CD4-positive, CD25-positive, alpha-beta regulatory T cell (primary cell): Measurements from ENCODE around the gene ANAPC7. TPM values are rescaled to one million over a fixed set of nuclear protein-coding genes. Genes with fewer than 3 reads are reported as not detected.

Experiments
- ATAC-seq, 2 donors: fragments of 150-1000 bp; cut with Tn5 transposase; one replicate each; pipeline ENCODE4 v1.10.0; 2021; ENCODE audit warnings: low read depth in 2 of 2, moderate number of reproducible peaks in 2 of 2, moderate library complexity in 1 of 2
- DNase-seq, 3 donors: peaks; one replicate each; pipeline versions ENCODE4 v3.0.0 to v3.0.0-alpha.2; 2012 to 2022; ENCODE audit warnings: mixed read lengths in 1 of 3
- H3K27ac ChIP-seq: one replicate; pipeline ENCODE4 v1.7.0; 2013; ENCODE audit warnings: mild to moderate bottlenecking, low read length; ENCODE audit not compliant: insufficient read depth, poor library complexity, severe bottlenecking
- H3K27me3 ChIP-seq: one replicate; pipeline ENCODE4 v1.7.0; 2013; ENCODE audit warnings: low read length; ENCODE audit not compliant: control insufficient read depth, insufficient read depth
- H3K36me3 ChIP-seq: one replicate; pipeline ENCODE4 v1.7.0; 2013; ENCODE audit warnings: mild to moderate bottlenecking, low read length, moderate library complexity; ENCODE audit not compliant: control insufficient read depth, insufficient read depth
- H3K4me1 ChIP-seq: 2 replicates; pipeline ENCODE4 v1.7.0; 2013; ENCODE audit warnings: mild to moderate bottlenecking, low read length; ENCODE audit not compliant: insufficient read depth, control insufficient read depth, poor library complexity, severe bottlenecking
- H3K4me3 ChIP-seq: one replicate; pipeline ENCODE4 v1.7.0; 2013; ENCODE audit warnings: low read depth, mild to moderate bottlenecking, low read length, moderate library complexity
- H3K9me3 ChIP-seq, 2 experiments: 1 replicate in 1 of 2; 2 replicates in 1 of 2; pipeline ENCODE4 v1.7.0; 2013; ENCODE audit warnings: low read length in 2 of 2, mild to moderate bottlenecking in 1 of 2, moderate library complexity in 1 of 2; ENCODE audit not compliant: control insufficient read depth in 2 of 2
- H3K27ac Mint-ChIP-seq, 3 donors: one replicate each; pipeline ENCODE4 v1.8.0; 2020 to 2022; ENCODE audit warnings: mild to moderate bottlenecking in 3 of 3, mixed read lengths in 3 of 3, moderate library complexity in 2 of 3
- H3K27me3 Mint-ChIP-seq: one replicate; pipeline ENCODE4 v1.8.0; 2022; ENCODE audit warnings: mild to moderate bottlenecking, mixed read lengths
- H3K36me3 Mint-ChIP-seq: one replicate; pipeline ENCODE4 v1.8.0; 2020; ENCODE audit warnings: mixed read lengths
- H3K4me1 Mint-ChIP-seq, 4 donors: one replicate each; pipeline ENCODE4 v1.8.0; 2020 to 2022; ENCODE audit warnings: mixed read lengths in 4 of 4, mild to moderate bottlenecking in 1 of 4
- H3K4me3 Mint-ChIP-seq, 4 donors: one replicate each; pipeline ENCODE4 v1.8.0; 2020 to 2022; ENCODE audit warnings: mild to moderate bottlenecking in 4 of 4, mixed read lengths in 4 of 4, moderate library complexity in 3 of 4
- H3K9me3 Mint-ChIP-seq, 7 donors: one replicate each; pipeline ENCODE4 v1.8.0; 2020 to 2022; ENCODE audit warnings: mixed read lengths in 7 of 7, mild to moderate bottlenecking in 3 of 7, moderate library complexity in 2 of 7
- polyA plus RNA-seq, 4 donors: library from polyadenylated mRNA; unstranded; fragments of 300-500 nt; fragmentation: Illumina TruSeq; gene quantifications; one replicate each; pipeline ENCODE4 v1.2.3, GENCODE V29; 2021
- total RNA-seq: library from RNA; stranded (reverse); gene quantifications from one replicate; pipeline ENCODE4 v1.2.3, GENCODE V29; 2022

Gene ANAPC7, protein sequence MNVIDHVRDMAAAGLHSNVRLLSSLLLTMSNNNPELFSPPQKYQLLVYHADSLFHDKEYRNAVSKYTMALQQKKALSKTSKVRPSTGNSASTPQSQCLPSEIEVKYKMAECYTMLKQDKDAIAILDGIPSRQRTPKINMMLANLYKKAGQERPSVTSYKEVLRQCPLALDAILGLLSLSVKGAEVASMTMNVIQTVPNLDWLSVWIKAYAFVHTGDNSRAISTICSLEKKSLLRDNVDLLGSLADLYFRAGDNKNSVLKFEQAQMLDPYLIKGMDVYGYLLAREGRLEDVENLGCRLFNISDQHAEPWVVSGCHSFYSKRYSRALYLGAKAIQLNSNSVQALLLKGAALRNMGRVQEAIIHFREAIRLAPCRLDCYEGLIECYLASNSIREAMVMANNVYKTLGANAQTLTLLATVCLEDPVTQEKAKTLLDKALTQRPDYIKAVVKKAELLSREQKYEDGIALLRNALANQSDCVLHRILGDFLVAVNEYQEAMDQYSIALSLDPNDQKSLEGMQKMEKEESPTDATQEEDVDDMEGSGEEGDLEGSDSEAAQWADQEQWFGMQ
- 38.4 TPM for total RNA-seq
- polyA plus RNA-seq = 10 to 100 TPM; 25.3 to 33.4 (median 26.3) TPM

DNA sequence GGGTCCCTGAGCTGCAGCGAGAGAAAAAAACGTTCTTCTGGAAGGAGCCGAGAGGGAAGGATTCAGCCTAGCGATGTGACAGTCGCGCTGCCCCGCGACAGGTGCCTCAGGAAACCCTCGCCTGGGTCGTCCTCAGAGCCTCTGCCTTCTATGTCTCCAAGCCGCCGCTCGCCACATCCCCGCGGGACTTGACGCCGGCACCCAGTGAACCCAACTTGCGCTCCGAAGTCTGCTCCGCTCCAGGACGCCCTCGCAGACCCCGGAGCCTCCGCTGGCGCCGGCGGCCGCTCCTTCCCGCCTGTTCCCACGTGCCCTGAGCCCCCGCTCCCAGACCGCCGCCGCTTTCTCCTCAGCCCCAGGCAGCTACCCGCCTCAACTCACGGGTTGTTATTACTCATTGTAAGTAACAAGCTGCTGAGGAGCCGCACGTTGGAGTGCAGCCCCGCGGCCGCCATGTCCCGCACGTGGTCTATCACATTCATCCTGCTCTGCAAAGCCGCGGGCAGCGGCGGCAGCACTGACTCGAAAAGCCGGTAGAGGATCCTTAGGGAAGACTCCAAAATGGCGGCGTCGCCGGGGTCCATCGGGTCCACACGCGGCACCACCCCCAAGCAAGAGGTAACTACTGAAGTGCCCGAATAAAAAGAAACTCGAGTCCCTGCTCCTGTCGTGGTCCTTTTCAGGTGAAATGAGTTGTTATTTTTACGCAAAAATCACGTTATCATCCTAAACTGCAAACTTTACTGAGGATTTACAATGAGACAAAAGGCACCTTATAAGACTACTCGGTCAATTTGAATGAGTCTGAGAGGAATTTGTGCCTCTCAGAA lies at the start of gene ANAPC7:
ANAPC7 (minus strand) TSS at position 563 of the 830 bp plus-strand sequence; CDS start at position 482, 81 bp downstream.
- Histone ChIP-seq H3K9me3 (no peaks in the 10 kb centered on the region), H3K36me3 (peaks cover 6% of the 10 kb centered on the region), H3K27me3 (no peaks in the 10 kb centered on the region), H3K4me3 (peak within 1 kb of the TSS; percentile 100), H3K27ac (peak within 1 kb of the TSS; percentile 88), H3K4me1 (peaks cover 27% of the 10 kb centered on the region)
- H3K4me1 Mint-ChIP-seq = peaks cover 8 to 53% (median 24%) of the 10 kb centered on the region in 4 donors
- peak; percentile 83 to 90 (median 89) for DNase-seq
- peak within 1 kb of the TSS in 3 of 4 donors; percentile 97 to 100 (median 99) for H3K4me3 Mint-ChIP-seq
- H3K9me3 Mint-ChIP-seq = no peaks in the 10 kb centered on the region
- peaks cover 7% of the 10 kb centered on the region for H3K27me3 Mint-ChIP-seq
- H3K36me3 Mint-ChIP-seq = peaks cover 13% of the 10 kb centered on the region
- peak; percentile 87 to 90 for ATAC-seq
- H3K27ac Mint-ChIP-seq = peak within 1 kb of the TSS; percentile 99 to 100 (median 99)

DNA sequence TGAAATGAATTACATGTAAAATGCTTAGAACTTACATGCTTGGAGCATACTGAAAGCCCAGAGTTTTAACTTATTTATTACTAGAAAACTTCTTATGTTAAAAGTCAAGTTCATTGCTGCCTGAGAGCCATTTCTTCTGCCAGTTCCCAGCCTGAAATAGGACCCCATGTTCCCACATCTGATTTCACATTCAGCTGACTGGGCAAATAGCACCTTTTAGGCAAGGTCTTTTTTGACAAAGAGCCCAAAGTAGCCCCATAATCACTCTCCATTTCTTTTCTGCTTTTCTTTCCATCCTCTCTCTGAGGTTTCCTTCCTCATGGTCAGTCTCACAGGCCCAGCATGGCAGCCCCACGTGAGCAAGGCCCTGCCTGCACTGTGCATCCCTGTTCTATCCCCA lies 47.8 kb upstream of the ANAPC7 start:
- peaks cover 0 to 44% (median 29%) of the 10 kb centered on the region in 4 donors for H3K4me1 Mint-ChIP-seq
- DNase-seq (no peak), ATAC-seq (no peak)
- Histone ChIP-seq H3K9me3 (no peaks in the 10 kb centered on the region), H3K36me3 (peaks cover 13% of the 10 kb centered on the region), H3K4me1 (peaks cover 28% of the 10 kb centered on the region), H3K27ac (no peak overlapping the region), H3K27me3 (no peaks in the 10 kb centered on the region), H3K4me3 (no peak overlapping the region)
- H3K27me3 Mint-ChIP-seq = no peaks in the 10 kb centered on the region
- no peaks in the 10 kb centered on the region for H3K9me3 Mint-ChIP-seq
- H3K4me3 Mint-ChIP-seq = peak overlapping the region; percentile 86 to 100 (median 99)
- H3K27ac Mint-ChIP-seq = peak overlapping the region; percentile 78 to 100 (median 97)
- H3K36me3 Mint-ChIP-seq = peaks cover 20% of the 10 kb centered on the region

DNA sequence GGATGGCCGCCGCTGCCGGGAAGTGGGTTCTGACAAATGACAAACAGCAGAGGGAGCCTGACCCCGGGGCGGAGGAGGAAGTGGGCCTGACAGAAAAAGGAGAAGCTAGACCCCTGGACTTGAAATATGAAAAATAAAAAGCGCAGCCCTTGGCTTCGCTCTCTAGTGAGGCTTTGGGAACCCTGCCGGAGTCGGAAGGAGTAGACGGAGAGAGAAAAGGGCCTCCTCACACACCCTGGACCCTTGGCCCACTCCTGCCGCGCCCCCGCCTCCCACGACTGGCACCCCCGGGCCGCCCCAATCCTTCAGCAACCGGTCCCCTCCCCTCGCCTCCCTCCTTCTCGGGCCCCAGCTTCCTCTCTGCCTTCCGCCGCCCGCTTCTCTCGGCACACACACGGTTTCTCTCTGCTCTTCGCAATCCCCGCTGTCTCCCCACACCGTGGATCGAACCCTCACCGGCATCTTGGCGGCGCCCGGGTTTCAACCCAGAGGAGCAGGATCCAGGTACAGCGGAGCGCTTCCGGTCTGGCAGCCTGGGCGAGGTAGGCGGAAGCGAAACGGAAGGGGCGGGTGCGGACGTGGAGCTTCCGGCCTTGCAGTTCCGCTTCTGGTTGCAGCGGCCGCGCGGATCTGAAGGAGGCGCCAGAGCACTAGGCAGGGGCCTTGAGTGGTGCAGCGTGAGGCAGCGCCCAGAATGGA lies 46.4 kb upstream of the ANAPC7 start, which contains the start of gene ARPC3:
ARPC3 (minus strand) TSS at position 539 of the 699 bp plus-strand sequence; CDS start at position 462, 77 bp downstream.
- ATAC-seq (peak; percentile 98 to 99), DNase-seq (peak; percentile 92 to 98 (median 94))
- Mint-ChIP-seq H3K36me3 (peaks cover 21% of the 10 kb centered on the region), H3K27ac (peak within 1 kb of the TSS; percentile 97 to 100 (median 98)), H3K4me1 (peaks cover 5 to 51% (median 35%) of the 10 kb centered on the region in 4 donors), H3K9me3 (no peaks in the 10 kb centered on the region), H3K27me3 (no peaks in the 10 kb centered on the region), H3K4me3 (peak within 1 kb of the TSS; percentile 99 to 100 (median 100))
- H3K4me3 ChIP-seq = peak within 1 kb of the TSS; percentile 95
- peaks cover 33% of the 10 kb centered on the region for H3K4me1 ChIP-seq
- H3K36me3 ChIP-seq = peaks cover 14% of the 10 kb centered on the region
- no peaks in the 10 kb centered on the region for H3K27me3 ChIP-seq
- H3K9me3 ChIP-seq = no peaks in the 10 kb centered on the region
- H3K27ac ChIP-seq = peak within 1 kb of the TSS; percentile 93

DNA sequence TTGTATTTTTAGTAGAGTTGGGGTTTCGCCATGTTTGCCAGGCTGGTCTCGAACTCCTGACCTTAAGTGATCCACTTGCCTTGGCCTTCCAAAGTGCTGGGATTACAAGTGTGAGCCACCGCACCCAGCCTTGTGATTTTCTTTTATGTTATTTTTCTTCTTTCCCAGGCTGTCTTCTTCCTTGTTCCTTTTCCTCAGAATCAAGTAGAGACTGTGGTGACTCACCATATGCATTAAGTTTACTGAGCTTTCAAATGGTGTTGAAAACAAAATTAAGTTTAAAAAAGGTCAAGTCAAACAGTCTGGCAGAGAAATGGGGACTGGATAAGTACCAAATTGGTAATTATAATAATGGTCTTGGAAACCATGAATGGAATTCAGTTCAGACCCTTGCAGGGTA lies 40.9 kb upstream of the ANAPC7 start:
- peaks cover 24% of the 10 kb centered on the region for H3K36me3 Mint-ChIP-seq
- H3K27ac Mint-ChIP-seq = no peak overlapping the region
- peaks cover 8 to 40% (median 29%) of the 10 kb centered on the region in 4 donors for H3K4me1 Mint-ChIP-seq
- H3K4me3 Mint-ChIP-seq = peak overlapping the region in 1 of 4 donors; percentile 88
- Histone ChIP-seq H3K9me3 (no peaks in the 10 kb centered on the region), H3K27me3 (no peaks in the 10 kb centered on the region), H3K4me1 (peaks cover 28% of the 10 kb centered on the region), H3K36me3 (peaks cover 59% of the 10 kb centered on the region), H3K27ac (no peak overlapping the region), H3K4me3 (no peak overlapping the region)
- no peaks in the 10 kb centered on the region for H3K27me3 Mint-ChIP-seq
- ATAC-seq = no peak
- no peaks in the 10 kb centered on the region for H3K9me3 Mint-ChIP-seq
- DNase-seq = no peak

DNA sequence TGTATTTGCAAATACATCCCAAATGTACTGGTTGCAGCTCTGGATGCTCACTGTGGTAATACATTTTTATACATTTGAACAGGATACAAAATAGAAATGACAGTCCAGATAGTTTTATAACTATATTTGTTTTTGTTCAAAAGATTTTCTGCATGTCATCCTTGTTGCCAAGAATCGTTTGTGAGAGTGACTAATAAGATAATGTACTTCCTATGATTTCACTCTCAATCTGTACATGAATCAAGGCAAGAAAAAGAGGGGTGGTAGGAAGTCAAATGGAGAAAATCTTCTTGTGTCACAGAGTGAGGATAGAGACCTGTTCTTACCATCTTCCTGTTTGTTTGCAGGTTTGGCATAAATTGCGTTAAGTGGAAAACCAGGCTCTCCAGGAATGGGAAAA lies 32.7 kb upstream of the ANAPC7 start:
- Mint-ChIP-seq H3K4me3 (no peak overlapping the region), H3K36me3 (peaks cover 29% of the 10 kb centered on the region), H3K27me3 (no peaks in the 10 kb centered on the region), H3K9me3 (no peaks in the 10 kb centered on the region), H3K27ac (no peak overlapping the region), H3K4me1 (peaks cover 0 to 5% (median 2%) of the 10 kb centered on the region in 4 donors)
- peaks cover 51% of the 10 kb centered on the region for H3K36me3 ChIP-seq
- DNase-seq (no peak), ATAC-seq (no peak)
- H3K27ac ChIP-seq = no peak overlapping the region
- no peak overlapping the region for H3K4me3 ChIP-seq
- no peaks in the 10 kb centered on the region for H3K27me3 ChIP-seq
- H3K4me1 ChIP-seq = peaks cover 1% of the 10 kb centered on the region
- H3K9me3 ChIP-seq = no peaks in the 10 kb centered on the region

DNA sequence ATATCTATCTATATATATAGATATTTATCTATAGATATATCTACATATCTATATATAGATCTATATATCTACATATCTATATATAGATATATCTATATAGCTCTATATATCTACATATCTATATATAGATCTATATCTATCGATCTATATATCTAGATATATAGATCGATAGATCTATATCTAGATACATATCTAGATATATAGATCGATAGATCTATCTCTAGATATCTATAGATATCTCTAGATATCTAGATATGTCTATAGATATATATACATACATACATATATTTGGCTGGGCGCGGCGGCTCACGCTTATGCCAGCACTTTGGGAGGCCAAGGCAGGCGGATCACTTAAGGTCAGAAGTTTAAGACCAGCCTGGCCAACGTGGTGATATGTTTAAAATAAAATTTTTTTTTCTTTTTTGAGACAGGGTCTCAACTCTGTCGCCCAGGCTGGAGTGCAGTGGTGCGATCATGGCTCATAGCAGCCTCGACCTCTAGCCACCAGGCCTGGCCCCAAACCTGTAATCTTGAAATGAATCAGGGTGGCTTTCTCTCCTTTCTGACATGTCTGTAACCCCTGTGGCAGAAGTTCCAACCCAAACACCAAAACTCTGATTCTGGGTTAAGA lies 28.6 kb upstream of the ANAPC7 start:
- peak overlapping the region in 1 of 3 donors; percentile 99 for H3K27ac Mint-ChIP-seq

More for the DNA sequence above, 28.6 kb upstream of the ANAPC7 start:
- H3K27ac ChIP-seq = peak overlapping the region; percentile 57
- Mint-ChIP-seq H3K27me3 (peaks cover 4% of the 10 kb centered on the region), H3K9me3 (no peaks in the 10 kb centered on the region), H3K4me1 (peaks cover 0 to 7% (median 3%) of the 10 kb centered on the region in 4 donors), H3K4me3 (peak overlapping the region in 1 of 4 donors; percentile 87), H3K36me3 (peaks cover 15% of the 10 kb centered on the region)
- peaks cover 3% of the 10 kb centered on the region for H3K4me1 ChIP-seq
- H3K4me3 ChIP-seq = no peak overlapping the region
- no peaks in the 10 kb centered on the region for H3K9me3 ChIP-seq
- no peak for ATAC-seq
- no peak for DNase-seq
- H3K27me3 ChIP-seq = no peaks in the 10 kb centered on the region
- peaks cover 15% of the 10 kb centered on the region for H3K36me3 ChIP-seq
